ENCODE measurements around the gene RBM15. TPM values are rescaled to one million over a fixed set of nuclear protein-coding genes. Genes with fewer than 3 reads are reported as not detected.

The RBM15 gene, protein sequence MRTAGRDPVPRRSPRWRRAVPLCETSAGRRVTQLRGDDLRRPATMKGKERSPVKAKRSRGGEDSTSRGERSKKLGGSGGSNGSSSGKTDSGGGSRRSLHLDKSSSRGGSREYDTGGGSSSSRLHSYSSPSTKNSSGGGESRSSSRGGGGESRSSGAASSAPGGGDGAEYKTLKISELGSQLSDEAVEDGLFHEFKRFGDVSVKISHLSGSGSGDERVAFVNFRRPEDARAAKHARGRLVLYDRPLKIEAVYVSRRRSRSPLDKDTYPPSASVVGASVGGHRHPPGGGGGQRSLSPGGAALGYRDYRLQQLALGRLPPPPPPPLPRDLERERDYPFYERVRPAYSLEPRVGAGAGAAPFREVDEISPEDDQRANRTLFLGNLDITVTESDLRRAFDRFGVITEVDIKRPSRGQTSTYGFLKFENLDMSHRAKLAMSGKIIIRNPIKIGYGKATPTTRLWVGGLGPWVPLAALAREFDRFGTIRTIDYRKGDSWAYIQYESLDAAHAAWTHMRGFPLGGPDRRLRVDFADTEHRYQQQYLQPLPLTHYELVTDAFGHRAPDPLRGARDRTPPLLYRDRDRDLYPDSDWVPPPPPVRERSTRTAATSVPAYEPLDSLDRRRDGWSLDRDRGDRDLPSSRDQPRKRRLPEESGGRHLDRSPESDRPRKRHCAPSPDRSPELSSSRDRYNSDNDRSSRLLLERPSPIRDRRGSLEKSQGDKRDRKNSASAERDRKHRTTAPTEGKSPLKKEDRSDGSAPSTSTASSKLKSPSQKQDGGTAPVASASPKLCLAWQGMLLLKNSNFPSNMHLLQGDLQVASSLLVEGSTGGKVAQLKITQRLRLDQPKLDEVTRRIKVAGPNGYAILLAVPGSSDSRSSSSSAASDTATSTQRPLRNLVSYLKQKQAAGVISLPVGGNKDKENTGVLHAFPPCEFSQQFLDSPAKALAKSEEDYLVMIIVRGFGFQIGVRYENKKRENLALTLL
- 10 to 100 TPM; 40.9 to 49.0 (median 45.3) TPM for total RNA-seq

DNA sequence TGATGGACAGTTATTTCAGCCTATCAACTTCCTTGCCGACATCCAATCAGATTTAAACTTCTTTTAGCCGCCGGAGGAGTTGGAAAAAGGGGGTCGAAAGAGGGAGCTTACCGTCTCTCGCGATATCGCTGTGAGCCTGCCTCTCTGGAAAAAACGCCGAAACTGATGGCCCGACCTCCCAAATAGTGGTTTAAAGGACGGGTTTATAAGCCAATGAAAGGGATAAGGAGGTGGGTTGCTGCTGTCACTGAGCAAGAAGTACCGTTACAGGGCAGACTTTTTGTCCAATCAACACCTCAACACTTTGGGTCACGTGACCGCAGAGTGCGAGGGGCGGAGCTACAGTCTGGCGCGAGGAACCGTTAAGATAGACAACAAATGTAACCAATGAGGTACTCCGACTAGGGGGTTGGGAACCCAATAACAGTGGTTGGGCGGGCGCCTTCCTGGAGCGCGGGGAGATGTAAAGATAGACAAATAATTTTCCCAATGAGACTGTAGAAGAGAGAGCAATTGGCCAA lies at the start of gene RBM15:
Gene RBM15, plus strand, starts transcription at position 492 of the 521 bp plus-strand sequence. Its CDS starts 29 bp downstream, at position 521.
- Histone ChIP-seq H3K4me3 (peak within 1 kb of the TSS; percentile 77 to 97 (median 90)), H3K27ac (peak within 1 kb of the TSS; percentile 97 to 99 (median 98)), H3K4me1 (peaks cover 0 to 52% (median 43%) of the 10 kb centered on the region in 4 donors), H3K9me3 (no peaks in the 10 kb centered on the region), H3K36me3 (peaks cover 0 to 21% (median 0%) of the 10 kb centered on the region in 3 donors), H3K27me3 (no peaks in the 10 kb centered on the region)
- 1% methylated on average over 25 of the region's 25 CpGs for WGBS, 2 donors
- peak; percentile 99 to 100 for DNase-seq (ENCODE audit: low spot score in 2 of 2)
- no peak for TF ChIP-seq CTCF (IDR thresholded peaks at IDR 0.05)

- no peaks in the 10 kb centered on the region for H3K4me1 ChIP-seq
- no peaks in the 10 kb centered on the region for H3K36me3 ChIP-seq
- WGBS, 2 donors = 52 to 60% methylated on average over 7 of the region's 7 CpGs
- no peaks in the 10 kb centered on the region for H3K27me3 ChIP-seq
- H3K4me3 ChIP-seq = no peak overlapping the region
- DNase-seq (ENCODE audit: low spot score in 2 of 2) = no peak
- TF ChIP-seq POLR2A (IDR thresholded peaks at IDR 0.05) = no peak
- no peak for TF ChIP-seq EP300 (IDR thresholded peaks at IDR 0.05)
- no peaks in the 10 kb centered on the region for H3K9me3 ChIP-seq
- no peak overlapping the region for H3K27ac ChIP-seq
Observed at GRCh38 chr1:110291241-110292030, 47.7 kb upstream of the RBM15 start.

GRCh38 chr1:110292031-110292741 lies 47.0 kb upstream of the RBM15 start:
- no peaks in the 10 kb centered on the region for H3K9me3 ChIP-seq
- DNase-seq (ENCODE audit: low spot score in 2 of 2) = no peak
- TF ChIP-seq CTCF (IDR thresholded peaks at IDR 0.05) (no peak), POLR2A (IDR thresholded peaks at IDR 0.05) (no peak), EP300 (IDR thresholded peaks at IDR 0.05) (no peak)
- H3K27ac ChIP-seq = no peak overlapping the region
- no peaks in the 10 kb centered on the region for H3K36me3 ChIP-seq
- no peaks in the 10 kb centered on the region for H3K4me1 ChIP-seq
- H3K27me3 ChIP-seq = no peaks in the 10 kb centered on the region
- 66 to 70% methylated on average over 7 of the region's 7 CpGs for WGBS, 2 donors
- no peak overlapping the region for H3K4me3 ChIP-seq

- no peaks in the 10 kb centered on the region for H3K36me3 ChIP-seq
- no peaks in the 10 kb centered on the region for H3K4me1 ChIP-seq
- WGBS, 2 donors = 72 to 73% methylated on average over 9 of the region's 9 CpGs
- DNase-seq (ENCODE audit: low spot score in 2 of 2) = no peak
- no peaks in the 10 kb centered on the region for H3K27me3 ChIP-seq
- no peak overlapping the region for H3K27ac ChIP-seq
- H3K9me3 ChIP-seq = no peaks in the 10 kb centered on the region
- TF ChIP-seq EP300 (IDR thresholded peaks at IDR 0.05) (no peak), CTCF (IDR thresholded peaks at IDR 0.05) (no peak), POLR2A (IDR thresholded peaks at IDR 0.05) (no peak)
- no peak overlapping the region for H3K4me3 ChIP-seq
Observed at GRCh38 chr1:110293601-110294104, 45.5 kb upstream of the RBM15 start.
